Upper lobe of left lung (tissue), 6 donors: ENCODE results near the gene MEG3. TPM values are rescaled to one million over a fixed set of nuclear protein-coding genes. Genes with fewer than 3 reads are reported as not detected.

Experiments used
- ATAC-seq, 2 donors: fragments of 200-7000 bp; cut with Tn5 transposase; one replicate each; pipeline ENCODE4 v1.9.1; 2022; ENCODE audit warnings: mild to moderate bottlenecking in 2 of 2, moderate library complexity in 2 of 2; ENCODE audit not compliant: low FRiP score in 2 of 2
- DNase-seq, 2 donors: peaks; one replicate each; pipeline ENCODE4 v3.0.0-alpha.2; 2019 to 2020
- H3K27ac ChIP-seq, 4 donors: fragments of 200-600 bp; sonication (generic); one replicate each; pipeline ENCODE4 v1.5.1; 2016 to 2019
- H3K27me3 ChIP-seq, 4 donors: fragments of 200-600 bp; sonication (generic); one replicate each; pipeline ENCODE4 v1.5.1; 2017 to 2019
- H3K36me3 ChIP-seq, 4 donors: fragments of 200-600 bp; sonication (generic); one replicate each; pipeline ENCODE4 v1.5.1; 2016 to 2019
- H3K4me1 ChIP-seq, 4 donors: fragments of 200-600 bp; sonication (generic); one replicate each; pipeline ENCODE4 v1.5.1; 2018 to 2019
- H3K4me3 ChIP-seq, 4 donors: fragments of 200-600 bp; sonication (generic); one replicate each; pipeline ENCODE4 v1.5.1; 2017 to 2019; ENCODE audit warnings: mild to moderate bottlenecking in 2 of 4, moderate library complexity in 1 of 4
- H3K9me3 ChIP-seq, 4 donors: fragments of 200-600 bp; sonication (generic); one replicate each; pipeline ENCODE4 v1.5.1; 2018 to 2019
- CTCF ChIP-seq, 6 experiments: fragments of 450-650 bp in 4 of 6; fragments of 200-600 bp in 2 of 6; sonication (generic) in 2 of 6; IDR thresholded peaks; one replicate each; pipeline ENCODE4 v1.5.1; 2016 to 2019; ENCODE audit warnings: antibody characterized with exemption in 6 of 6
- EP300 ChIP-seq, 4 donors: sonication (generic); formaldehyde crosslinking; IDR thresholded peaks; one replicate each; pipeline ENCODE4 v1.5.1; 2017; ENCODE audit warnings: antibody characterized with exemption in 4 of 4, control low read depth in 2 of 4
- POLR2A ChIP-seq, 4 donors: fragments of 450-650 bp; IDR thresholded peaks; one replicate each; pipeline ENCODE4 v1.5.1; 2016 to 2017; ENCODE audit warnings: antibody characterized with exemption in 4 of 4, mild to moderate bottlenecking in 2 of 4
- POLR2AphosphoS5 ChIP-seq, 2 donors: sonication (generic); formaldehyde crosslinking; IDR thresholded peaks; one replicate each; pipeline ENCODE4 v1.5.1; 2017; ENCODE audit warnings: antibody characterized with exemption in 2 of 2
- WGBS, 2 donors: methylation state at CpG; one replicate each; pipeline ENCODE4 v1.1.5; 2017 to 2018; 5-methylcytosine and 5-hydroxymethylcytosine counted together
- total RNA-seq, 6 donors: library from RNA; depleted of rRNA in 4 of 6; stranded (reverse); fragments of >200 nt in 4 of 6; gene quantifications; one replicate each; pipeline versions ENCODE4 v1.1.0 to v1.2.1, GENCODE V29; 2016 to 2021
- donor health status: DM: no; HTN: no; CAD: no; lungs with moderate emphysema.
- donor health status: DM: no; HTN: yes; CAD: no; lungs with severe emphysema.

The MEG3 gene
- total RNA-seq, 6 donors from 2014 or later = 3.9 to 39.8 (median 17.5) TPM

GRCh38 chr14:100881211-100882025, 55.5 kb downstream of the MEG3 start:
- no peak for DNase-seq
- H3K27ac ChIP-seq = no peak overlapping the region
- WGBS, 2 donors = 96 to 99% methylated on average over 38 of the region's 38 CpGs
- ATAC-seq = no peak
- no peaks in the 10 kb centered on the region for H3K9me3 ChIP-seq
- no peaks in the 10 kb centered on the region for H3K4me1 ChIP-seq
- no peaks in the 10 kb centered on the region for H3K36me3 ChIP-seq
- H3K4me3 ChIP-seq = no peak overlapping the region
- no peaks in the 10 kb centered on the region for H3K27me3 ChIP-seq
- TF ChIP-seq POLR2A (IDR thresholded peaks at IDR 0.05) (no peak), CTCF (IDR thresholded peaks at IDR 0.05) (no peak), EP300 (IDR thresholded peaks at IDR 0.05) (no peak), POLR2AphosphoS5 (IDR thresholded peaks at IDR 0.05) (no peak)

DNA sequence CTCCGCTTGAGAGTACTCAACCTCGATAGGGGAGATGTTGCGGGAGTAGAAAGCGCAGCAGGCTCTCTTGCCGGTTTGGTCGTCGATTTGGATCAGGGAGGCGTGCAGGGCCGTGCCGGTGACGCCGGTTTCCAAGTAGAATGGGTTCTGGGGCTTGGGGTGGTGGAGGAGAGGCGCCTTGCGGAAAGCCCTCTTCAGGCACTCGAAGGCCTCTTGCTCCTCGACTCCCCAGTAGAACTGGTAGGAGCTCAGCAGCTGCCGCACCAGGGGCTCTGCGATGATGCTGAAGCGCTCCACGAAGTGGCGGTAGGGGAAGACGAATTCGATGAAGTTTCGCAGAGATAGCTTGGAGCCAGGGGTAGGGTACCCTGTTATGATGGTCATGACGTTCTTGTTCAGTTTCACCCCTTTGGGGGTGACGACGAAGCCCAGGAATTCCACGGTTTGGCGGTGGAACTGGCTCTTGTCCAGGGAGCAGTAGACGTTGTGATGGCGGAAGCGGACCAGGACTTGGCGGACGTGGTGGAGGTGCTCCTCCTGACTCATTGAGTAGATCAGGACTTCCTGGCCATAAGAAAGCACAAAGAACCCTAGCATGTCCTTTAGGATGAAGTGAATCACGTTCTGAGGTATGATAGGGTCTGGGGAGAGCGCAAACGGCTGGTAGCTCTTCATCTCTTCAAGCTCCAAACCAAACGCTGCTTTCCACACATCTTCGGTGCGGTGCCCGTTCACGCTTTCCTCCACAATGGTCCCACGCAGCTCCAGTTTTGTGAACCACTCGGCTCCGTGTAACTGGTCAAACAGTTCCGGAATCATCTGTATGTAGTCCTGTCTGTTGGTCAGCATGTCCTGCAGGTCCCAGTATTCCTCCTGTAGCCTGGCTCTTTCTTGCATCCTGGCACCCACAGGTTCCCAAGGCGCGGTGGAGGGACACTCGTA, 56.4 kb downstream of the MEG3 start:
- H3K9me3 ChIP-seq = no peaks in the 10 kb centered on the region
- H3K4me1 ChIP-seq = no peaks in the 10 kb centered on the region
- ATAC-seq (no peak), DNase-seq (no peak)
- TF ChIP-seq EP300 (IDR thresholded peaks at IDR 0.05) (no peak), CTCF (IDR thresholded peaks at IDR 0.05) (no peak), POLR2AphosphoS5 (IDR thresholded peaks at IDR 0.05) (no peak), POLR2A (IDR thresholded peaks at IDR 0.05) (no peak)
- no peaks in the 10 kb centered on the region for H3K36me3 ChIP-seq
- H3K27ac ChIP-seq = no peak overlapping the region
- WGBS, 2 donors = 94% methylated on average over 48 of the region's 49 CpGs
- no peak overlapping the region for H3K4me3 ChIP-seq
- H3K27me3 ChIP-seq = no peaks in the 10 kb centered on the region

- Histone ChIP-seq H3K27ac (no peak overlapping the region), H3K4me1 (no peaks in the 10 kb centered on the region), H3K4me3 (no peak overlapping the region), H3K36me3 (no peaks in the 10 kb centered on the region), H3K27me3 (no peaks in the 10 kb centered on the region), H3K9me3 (no peaks in the 10 kb centered on the region)
- ATAC-seq (no peak), DNase-seq (no peak)
- WGBS, 2 donors = 91 to 96% methylated on average over 30 to 45 of the region's 46 CpGs
- no peak for TF ChIP-seq EP300 (IDR thresholded peaks at IDR 0.05)
- TF ChIP-seq POLR2AphosphoS5 (IDR thresholded peaks at IDR 0.05) = no peak
- TF ChIP-seq CTCF (IDR thresholded peaks at IDR 0.05) = no peak
- TF ChIP-seq POLR2A (IDR thresholded peaks at IDR 0.05) = no peak
Observed at GRCh38 chr14:100882991-100883788, 57.3 kb downstream of the MEG3 start.

- no peak for DNase-seq
- TF ChIP-seq POLR2A (IDR thresholded peaks at IDR 0.05) (no peak), EP300 (IDR thresholded peaks at IDR 0.05) (no peak), CTCF (IDR thresholded peaks at IDR 0.05) (no peak), POLR2AphosphoS5 (IDR thresholded peaks at IDR 0.05) (no peak)
- WGBS, 2 donors = 92 to 93% methylated on average over 6 to 10 of the region's 11 CpGs
Observed at GRCh38 chr14:100883789-100884101, 57.8 kb downstream of the MEG3 start.

More at GRCh38 chr14:100883789-100884101, 57.8 kb downstream of the MEG3 start:
- Histone ChIP-seq H3K27me3 (no peaks in the 10 kb centered on the region), H3K4me1 (no peaks in the 10 kb centered on the region), H3K36me3 (no peaks in the 10 kb centered on the region), H3K9me3 (no peaks in the 10 kb centered on the region), H3K27ac (no peak overlapping the region), H3K4me3 (no peak overlapping the region)
- ATAC-seq = no peak
